HFF-Myc (cell line): ENCODE results near the gene CCDC186.

ENCODE experiments used
- DNase-seq: peaks from one replicate; pipeline ENCODE4 v3.0.0-alpha.2; 2011; ENCODE audit warnings: low read depth; ENCODE audit errors: extremely low read depth
- H3K4me3 ChIP-seq: replicated peaks from 2 replicates; pipeline ENCODE4 v1.5.1; 2011; ENCODE audit warnings: low read depth, mild to moderate bottlenecking, control low read depth, low read length
- CTCF ChIP-seq: IDR thresholded peaks from 2 replicates; pipeline ENCODE4 v1.5.1; 2012; ENCODE audit warnings: mild to moderate bottlenecking, low read depth, low read length, control low read depth; ENCODE audit errors: missing control alignments

The CCDC186 gene

GRCh38 chr10:114173921-114174694 is at the start of gene CCDC186:
TSS of gene CCDC186 (minus strand) at chr10:114174203. CDS start at chr10:114163268, 10,935 bp downstream.
- TF ChIP-seq CTCF, result no peak
- DNase-seq, result peak; percentile 42
- peak within 1 kb of the TSS; percentile 96 for H3K4me3 ChIP-seq

- no peak for DNase-seq
- no peak for TF ChIP-seq CTCF
Observed at GRCh38 chr10:114223066-114223465, 49.1 kb upstream of the CCDC186 start.

GRCh38 chr10:114221235-114221634 is 47.2 kb upstream of the CCDC186 start:
- no peak for TF ChIP-seq CTCF
- DNase-seq, result no peak
- no peak overlapping the region for H3K4me3 ChIP-seq

More at GRCh38 chr10:114223066-114223465, 49.1 kb upstream of the CCDC186 start:
- no peak overlapping the region for H3K4me3 ChIP-seq

DNA sequence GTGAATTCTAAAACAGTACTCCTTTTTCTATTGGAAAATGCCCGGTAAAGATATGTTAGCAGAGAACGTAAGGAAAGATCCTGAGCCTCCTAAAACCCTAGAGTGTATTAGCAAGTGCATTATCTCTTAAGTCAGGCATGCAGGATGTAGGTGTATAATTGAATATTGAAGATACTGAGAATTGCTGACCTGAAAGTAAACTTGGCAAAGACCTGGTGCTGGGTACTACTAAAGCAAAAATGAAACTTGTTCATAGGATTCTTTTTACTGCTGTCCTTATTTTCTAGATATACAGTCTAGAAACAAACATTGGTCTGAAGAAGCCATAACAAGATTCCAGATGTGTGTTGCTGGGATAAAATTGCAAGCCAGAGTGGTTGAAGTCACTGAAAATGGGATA is 46.3 kb upstream of the CCDC186 start:
- no peak overlapping the region for H3K4me3 ChIP-seq
- DNase-seq, result no peak
- no peak for TF ChIP-seq CTCF

DNA sequence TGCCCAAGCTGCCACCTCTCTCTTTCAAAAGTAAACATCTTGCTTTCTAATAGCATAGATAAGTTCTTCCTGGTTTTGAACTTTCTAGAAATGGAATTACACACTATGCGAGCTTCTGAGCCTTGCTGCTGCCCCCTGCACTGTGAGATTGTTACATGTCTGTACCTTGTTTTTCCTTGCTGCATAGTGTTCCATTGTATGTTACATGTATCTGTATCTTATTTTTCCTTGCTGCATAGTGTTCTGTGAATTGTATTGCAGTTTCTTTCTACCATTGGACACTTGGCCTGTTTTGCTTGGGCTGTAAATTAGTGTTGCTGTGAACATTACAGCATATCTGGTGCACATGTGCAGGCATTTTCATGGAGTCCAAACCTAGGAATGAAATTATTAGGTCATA is 41.0 kb upstream of the CCDC186 start:
- no peak for DNase-seq
- TF ChIP-seq CTCF, result no peak
- no peak overlapping the region for H3K4me3 ChIP-seq

- no peak for DNase-seq
- no peak for TF ChIP-seq CTCF
- no peak overlapping the region for H3K4me3 ChIP-seq
Observed at GRCh38 chr10:114212153-114212552, 38.1 kb upstream of the CCDC186 start.
